HG03159 (cell line): ENCODE results near the gene IQGAP1.

ENCODE experiments used
- ATAC-seq: cut with Tn5 transposase; IDR thresholded peaks from one replicate; pipeline ENCODE4 v1.9.1; 2021; ENCODE audit warnings: mild to moderate bottlenecking, moderate library complexity; ENCODE audit not compliant: unreplicated experiment

IQGAP1 gene

GRCh38 chr15:90375071-90375470 lies 13.0 kb upstream of the IQGAP1 start:
- ATAC-seq: no peak

- ATAC-seq: no peak
Measured at GRCh38 chr15:90376789-90377188, 11.3 kb upstream of the IQGAP1 start.

DNA sequence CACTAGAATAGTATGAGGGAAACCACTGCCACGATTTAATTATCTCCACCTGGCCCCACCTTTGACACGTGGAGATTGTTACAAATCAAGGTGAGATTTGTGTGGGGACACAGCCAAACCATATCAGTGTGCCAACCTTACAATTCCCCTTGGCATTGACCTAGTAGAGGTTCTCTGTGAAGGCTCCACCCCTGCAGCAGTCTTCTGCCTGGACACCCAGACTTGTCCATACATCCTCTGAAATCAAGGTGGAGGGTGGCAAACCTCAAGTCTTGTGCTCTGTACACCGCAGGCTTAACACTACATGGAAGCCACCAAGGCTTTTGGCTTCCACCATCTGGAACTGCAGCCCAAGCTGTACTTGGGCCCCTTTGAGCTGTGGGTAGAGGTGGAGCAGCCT lies 8.8 kb upstream of the IQGAP1 start:
- ATAC-seq: no peak

- ATAC-seq: no peak
Measured at GRCh38 chr15:90381515-90381914, 6.5 kb upstream of the IQGAP1 start.

DNA sequence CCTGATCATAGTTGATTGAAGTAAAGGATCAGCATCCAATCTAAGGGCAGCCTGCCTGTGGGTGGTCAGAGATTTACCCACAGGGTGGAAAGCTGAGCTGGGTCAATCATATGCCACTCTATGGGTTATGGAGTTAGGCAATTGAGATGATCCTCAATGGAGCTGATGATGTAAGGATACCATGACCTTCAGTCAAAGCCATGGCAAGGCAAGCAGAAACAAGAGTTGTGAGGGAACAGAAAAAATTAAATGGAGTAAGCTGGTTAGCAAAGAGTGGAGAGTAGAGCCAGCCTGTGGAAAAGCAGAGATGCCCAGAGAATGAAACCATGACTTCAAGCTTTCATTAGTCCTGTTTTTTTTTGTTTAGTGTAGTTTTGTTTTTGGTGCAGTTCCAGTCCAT lies 5.7 kb upstream of the IQGAP1 start:
- ATAC-seq: no peak

DNA sequence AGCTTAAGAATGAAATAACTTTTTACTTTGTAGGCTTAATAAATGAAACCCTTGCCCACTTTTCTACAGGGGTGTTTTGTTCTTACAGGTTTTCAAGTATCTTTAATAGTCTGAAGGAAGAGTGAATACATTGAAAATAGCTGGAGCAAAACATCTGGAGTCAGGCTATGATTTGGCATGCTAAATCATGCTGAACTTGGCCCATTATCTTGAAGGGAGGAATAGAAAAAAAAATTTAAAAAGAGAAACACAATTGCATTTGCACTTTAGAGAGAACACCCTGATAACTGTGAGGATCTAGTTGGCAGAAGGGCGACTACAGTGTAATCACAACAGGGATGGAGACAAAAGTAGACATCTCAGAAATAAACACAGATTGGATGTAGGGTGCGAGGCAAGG lies 1.8 kb upstream of the IQGAP1 start:
- ATAC-seq: no peak

DNA sequence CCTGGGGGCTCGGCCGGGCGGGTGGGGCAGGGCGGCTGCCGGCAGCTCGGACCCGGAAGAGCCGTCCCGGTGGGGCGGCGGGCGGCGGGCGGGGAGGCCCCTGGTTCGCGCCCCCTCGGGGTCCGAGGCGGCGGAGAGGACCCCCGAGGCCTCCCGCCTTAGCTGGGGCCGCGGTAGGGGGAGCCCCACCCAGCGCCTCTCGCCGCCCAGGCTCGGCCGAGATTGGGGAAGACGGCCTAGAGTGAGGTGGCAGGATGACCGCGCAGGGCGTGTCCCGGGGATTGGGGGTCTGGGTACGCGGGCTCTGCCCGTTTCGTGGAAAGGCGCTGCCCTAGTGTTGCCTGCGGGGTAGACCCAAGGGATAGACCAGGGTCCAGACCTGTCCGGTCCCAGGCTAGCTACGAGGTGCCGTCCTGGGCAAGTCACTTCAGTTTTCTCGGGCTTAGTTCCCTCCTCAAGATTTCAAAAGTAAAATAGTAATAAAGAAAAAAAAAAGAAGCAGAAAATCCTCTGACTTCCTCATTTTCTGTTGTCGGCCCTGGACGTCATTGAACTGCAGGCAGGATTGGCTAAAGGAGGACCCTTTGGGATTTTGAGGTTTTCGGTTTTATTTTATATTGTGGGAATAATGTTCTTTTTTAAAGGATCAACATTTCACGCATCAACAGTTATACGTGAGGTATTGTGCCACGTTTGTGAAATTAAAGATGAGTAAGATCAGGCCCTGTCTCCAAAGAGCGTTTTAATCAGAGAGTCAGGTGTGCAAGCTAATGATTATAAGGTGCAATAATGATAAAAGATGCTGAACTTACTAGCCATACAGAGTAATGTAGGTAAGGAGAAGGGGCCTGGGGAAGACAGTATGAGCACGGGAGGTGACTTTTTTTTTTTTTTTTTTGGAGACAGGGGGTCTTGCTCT lies 679 bp downstream of the IQGAP1 start:
- ATAC-seq: peak; percentile 46

DNA sequence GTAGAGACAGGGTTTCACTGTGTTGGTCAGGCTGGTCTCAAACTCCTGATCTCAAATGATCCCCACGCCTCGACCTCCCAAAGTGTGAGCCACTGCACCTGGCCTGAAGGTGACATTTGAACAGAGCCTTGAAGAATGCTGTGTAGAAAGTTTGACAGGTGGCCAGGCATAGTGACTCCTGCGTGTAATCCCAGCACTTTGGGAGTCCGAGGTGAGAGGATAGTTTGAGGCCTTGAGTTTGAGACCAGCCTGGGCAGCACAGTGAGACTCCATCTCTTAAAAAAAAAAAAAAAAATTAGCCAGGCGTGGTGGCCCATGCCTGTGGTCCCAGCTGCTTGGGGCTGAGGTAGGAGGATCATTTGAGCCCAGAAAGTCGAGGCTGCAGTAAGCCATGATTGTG lies 1.5 kb downstream of the IQGAP1 start:
- no peak for ATAC-seq

DNA sequence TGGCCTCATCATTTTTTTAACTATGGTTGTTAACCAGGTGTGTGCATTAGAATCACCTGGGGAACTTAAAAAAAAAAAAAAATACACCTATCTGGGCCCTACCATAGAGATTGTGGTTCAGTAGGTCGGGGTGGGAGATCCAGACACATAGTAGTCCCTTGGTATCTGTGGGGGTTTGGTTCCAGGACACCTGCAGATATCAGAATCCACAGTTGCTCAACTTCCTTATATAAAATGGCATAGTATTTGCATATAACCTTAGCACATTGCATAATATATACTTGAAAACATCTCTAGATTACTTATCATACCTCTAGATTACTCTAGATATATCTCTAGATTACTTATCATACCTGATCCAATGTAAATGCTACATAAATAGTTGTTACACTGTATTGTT lies 5.0 kb downstream of the IQGAP1 start:
- no peak for ATAC-seq

- no peak for ATAC-seq
Measured at GRCh38 chr15:90394074-90394473, 6.0 kb downstream of the IQGAP1 start.

GRCh38 chr15:90394748-90395442 lies 6.9 kb downstream of the IQGAP1 start:
- ATAC-seq: no peak

GRCh38 chr15:90396321-90396720 lies 8.3 kb downstream of the IQGAP1 start:
- ATAC-seq: no peak

DNA sequence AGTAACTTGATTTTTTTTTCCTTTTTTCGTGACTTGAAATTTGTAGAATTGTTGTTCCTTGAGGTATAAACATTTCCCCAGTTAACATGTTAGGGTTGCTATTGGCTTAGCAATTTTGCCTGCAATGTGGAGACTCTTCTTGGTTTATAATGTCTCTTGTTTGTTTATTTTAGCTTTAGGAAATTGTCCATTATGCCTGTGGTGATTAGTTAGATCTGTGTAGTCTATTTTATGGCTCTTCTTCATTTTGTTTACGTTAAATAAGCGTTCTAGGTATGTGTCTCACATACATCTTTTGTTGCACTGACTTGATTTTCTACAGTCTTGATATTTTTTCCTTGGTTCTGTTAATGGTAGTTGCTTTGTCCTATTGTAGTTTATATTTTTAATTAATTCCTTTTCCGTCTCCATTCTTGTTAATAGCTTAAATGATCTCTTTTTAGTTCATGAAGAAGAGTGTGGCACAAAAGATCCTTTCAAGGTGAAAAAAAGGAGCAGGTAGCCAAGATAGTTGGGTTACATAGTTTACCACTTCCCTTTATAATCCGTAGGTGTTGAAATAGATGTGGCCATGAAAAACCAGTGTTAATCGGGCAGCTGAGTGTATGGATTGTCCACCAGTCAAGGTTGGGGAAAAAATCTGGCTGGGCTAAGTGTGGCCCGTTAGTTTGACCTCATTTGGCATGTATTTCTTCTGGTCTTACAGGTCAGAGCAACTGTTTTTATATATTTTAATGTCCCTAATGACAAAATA lies 12.1 kb downstream of the IQGAP1 start:
- ATAC-seq: no peak

GRCh38 chr15:90400759-90401314 lies 12.8 kb downstream of the IQGAP1 start:
- peak; percentile 93 for ATAC-seq

DNA sequence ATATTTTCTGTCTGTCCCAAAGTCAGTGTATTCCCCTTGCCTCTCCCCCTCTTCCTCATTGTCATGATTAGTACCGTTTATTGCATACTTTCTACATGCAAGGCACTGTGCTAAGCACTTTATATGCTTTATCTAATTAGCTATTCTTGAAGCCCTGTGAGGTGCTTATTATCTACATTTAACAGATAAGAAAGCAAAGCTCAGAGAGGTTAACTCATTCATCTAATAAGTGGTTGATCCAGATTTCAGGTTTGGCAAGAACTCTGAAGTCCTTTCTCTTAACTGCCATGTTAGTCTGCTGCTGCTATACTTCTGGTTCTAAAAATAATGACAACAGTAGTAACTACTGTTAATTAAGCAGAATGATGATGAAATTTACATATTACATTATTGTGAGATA lies 13.5 kb downstream of the IQGAP1 start:
- no peak for ATAC-seq

DNA sequence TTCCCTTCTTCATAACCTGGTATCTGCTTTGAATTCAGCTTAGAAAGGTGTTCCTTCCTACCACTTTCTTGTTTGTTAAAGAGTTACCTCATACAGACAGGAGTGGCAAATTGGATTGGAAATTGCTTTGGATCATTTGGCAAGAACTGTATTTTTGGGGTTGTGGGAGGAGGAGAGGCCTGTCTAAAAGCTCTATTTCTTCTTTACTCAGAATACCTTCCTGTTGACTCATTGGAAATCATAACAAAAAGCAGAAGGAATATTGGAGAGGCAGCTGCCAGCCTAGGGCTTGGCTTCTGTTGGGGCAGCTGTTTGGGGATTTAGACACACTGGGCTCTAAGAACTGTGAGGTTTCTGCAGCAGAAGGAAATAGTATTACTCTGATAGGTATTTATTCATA lies 14.2 kb downstream of the IQGAP1 start:
- no peak for ATAC-seq

GRCh38 chr15:90402767-90403166 lies 14.7 kb downstream of the IQGAP1 start:
- no peak for ATAC-seq

GRCh38 chr15:90405055-90405607 lies 17.1 kb downstream of the IQGAP1 start:
- no peak for ATAC-seq

- ATAC-seq: no peak
Measured at GRCh38 chr15:90407336-90407735, 19.3 kb downstream of the IQGAP1 start.

DNA sequence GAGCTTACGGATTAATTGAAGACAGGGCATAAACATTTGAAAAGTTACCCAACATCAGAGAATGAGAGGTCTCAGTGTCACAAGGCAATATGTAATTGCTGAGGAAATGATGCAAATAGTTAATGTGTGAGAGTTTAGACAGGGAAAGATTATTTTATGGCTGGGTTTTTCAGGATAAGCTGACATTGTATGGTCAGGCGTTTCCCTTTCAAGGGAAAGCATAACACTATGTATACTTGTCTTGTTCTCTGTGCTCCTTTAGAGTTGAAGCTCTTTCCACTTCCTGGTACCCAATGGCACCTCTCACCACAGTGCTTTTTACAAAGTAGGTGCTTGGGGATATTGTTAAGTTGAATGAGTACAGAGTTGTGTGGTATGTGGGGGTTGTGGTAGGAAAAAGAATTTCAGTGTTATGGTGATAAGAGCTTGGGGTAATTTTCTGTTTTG lies 19.9 kb downstream of the IQGAP1 start:
- ATAC-seq: no peak

- ATAC-seq: no peak
Measured at GRCh38 chr15:90408657-90409056, 20.6 kb downstream of the IQGAP1 start.
